GM12891 (cell line): Measurements from ENCODE around the gene DUSP7.

Experiments used
- DNase-seq: peaks from one replicate; pipeline ENCODE4 v3.0.0; 2011; ENCODE audit warnings: low spot score; ENCODE audit not compliant: insufficient read length
- FAIRE-seq: peaks from 2 replicates; lab custom pipeline; 2011; peaks lifted over from hg19 to GRCh38; lab: Jason Lieb, UNC
- PAX5 ChIP-seq: IDR thresholded peaks from 2 replicates; pipeline ENCODE4 v1.6.1; 2011; ENCODE audit warnings: low read length, moderate library complexity, mild to moderate bottlenecking; ENCODE audit not compliant: insufficient read depth, severe bottlenecking
- POLR2A ChIP-seq: IDR thresholded peaks from 2 replicates; pipeline ENCODE4 v1.6.1; 2011; ENCODE audit warnings: low read depth, low read length, control low read depth
- POLR2AphosphoS5 ChIP-seq: IDR thresholded peaks from 2 replicates; pipeline ENCODE4 v1.6.1; 2011; ENCODE audit warnings: low read depth, low read length, control low read depth
- POU2F2 ChIP-seq: IDR thresholded peaks from 2 replicates; pipeline ENCODE4 v1.6.1; 2011; ENCODE audit warnings: low read depth, mild to moderate bottlenecking, control low read depth, low read length, moderate library complexity
- SPI1 ChIP-seq: IDR thresholded peaks from 2 replicates; pipeline ENCODE4 v1.6.1; 2011; ENCODE audit warnings: low read depth, low read length, control low read depth
- TAF1 ChIP-seq: IDR thresholded peaks from 2 replicates; pipeline ENCODE4 v1.6.1; 2011; ENCODE audit warnings: low read depth, low read length, control low read depth

Gene DUSP7

GRCh38 chr3:52013802-52014598 is 42.4 kb downstream of the DUSP7 start:
- FAIRE-seq (no peak), DNase-seq (no peak)
- TF ChIP-seq TAF1 = no peak
- TF ChIP-seq PAX5 = no peak
- TF ChIP-seq POLR2A = no peak
- TF ChIP-seq POLR2AphosphoS5 = no peak
- no peak for TF ChIP-seq SPI1
- TF ChIP-seq POU2F2 = no peak

GRCh38 chr3:52012699-52013098 is 43.7 kb downstream of the DUSP7 start:
- FAIRE-seq (peak; percentile 16), DNase-seq (no peak)
- TF ChIP-seq POU2F2 (no peak), TAF1 (no peak), POLR2AphosphoS5 (no peak), POLR2A (no peak), PAX5 (no peak), SPI1 (no peak)

DNA sequence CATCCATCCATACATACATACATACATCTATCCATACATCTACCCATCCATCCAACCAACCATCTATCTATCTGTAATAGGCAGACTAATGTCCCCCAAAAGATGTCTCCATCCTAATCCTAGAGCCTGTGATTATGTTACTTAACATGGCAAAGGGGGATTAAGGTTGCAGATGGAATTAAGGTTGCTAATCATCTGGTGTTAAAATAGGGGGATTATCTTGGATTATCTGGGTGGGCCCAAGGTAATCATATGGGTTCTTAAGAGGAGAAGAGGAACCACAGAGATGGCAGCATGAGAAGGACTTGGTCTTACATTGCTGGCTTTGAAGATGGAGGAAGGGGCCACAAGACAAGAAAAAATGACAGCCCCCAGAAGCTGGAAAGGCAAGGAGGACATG is 45.9 kb downstream of the DUSP7 start:
- TF ChIP-seq POLR2A = no peak
- no peak for TF ChIP-seq TAF1
- no peak for DNase-seq
- FAIRE-seq = no peak

- TF ChIP-seq PAX5 = no peak
- no peak for TF ChIP-seq POLR2AphosphoS5
- TF ChIP-seq POLR2A = no peak
- TF ChIP-seq SPI1 = no peak
- TF ChIP-seq TAF1 = no peak
- no peak for TF ChIP-seq POU2F2
- no peak for FAIRE-seq
- no peak for DNase-seq
Measured at GRCh38 chr3:52007291-52007690, 49.1 kb downstream of the DUSP7 start.

DNA sequence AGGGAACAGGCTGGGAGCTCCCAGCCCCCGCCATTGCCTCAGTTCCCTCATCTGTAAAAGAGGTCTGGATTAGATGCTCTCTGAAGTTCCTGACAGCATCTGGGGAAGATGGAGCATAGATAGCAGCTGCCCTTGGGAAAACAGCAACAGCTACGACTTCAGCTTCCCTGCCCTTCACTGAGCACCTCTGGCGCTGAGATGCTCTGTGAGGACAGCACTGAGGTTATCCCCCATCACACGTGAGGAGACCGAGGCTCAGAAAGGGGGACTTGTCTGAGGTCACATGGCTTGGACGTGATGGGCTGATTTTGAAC is 49.6 kb downstream of the DUSP7 start:
- TF ChIP-seq TAF1 = no peak
- no peak for TF ChIP-seq POU2F2
- no peak for TF ChIP-seq POLR2A
- TF ChIP-seq POLR2AphosphoS5 = no peak
- TF ChIP-seq SPI1 = no peak
- TF ChIP-seq PAX5 = no peak
- FAIRE-seq (no peak), DNase-seq (no peak)

DNA sequence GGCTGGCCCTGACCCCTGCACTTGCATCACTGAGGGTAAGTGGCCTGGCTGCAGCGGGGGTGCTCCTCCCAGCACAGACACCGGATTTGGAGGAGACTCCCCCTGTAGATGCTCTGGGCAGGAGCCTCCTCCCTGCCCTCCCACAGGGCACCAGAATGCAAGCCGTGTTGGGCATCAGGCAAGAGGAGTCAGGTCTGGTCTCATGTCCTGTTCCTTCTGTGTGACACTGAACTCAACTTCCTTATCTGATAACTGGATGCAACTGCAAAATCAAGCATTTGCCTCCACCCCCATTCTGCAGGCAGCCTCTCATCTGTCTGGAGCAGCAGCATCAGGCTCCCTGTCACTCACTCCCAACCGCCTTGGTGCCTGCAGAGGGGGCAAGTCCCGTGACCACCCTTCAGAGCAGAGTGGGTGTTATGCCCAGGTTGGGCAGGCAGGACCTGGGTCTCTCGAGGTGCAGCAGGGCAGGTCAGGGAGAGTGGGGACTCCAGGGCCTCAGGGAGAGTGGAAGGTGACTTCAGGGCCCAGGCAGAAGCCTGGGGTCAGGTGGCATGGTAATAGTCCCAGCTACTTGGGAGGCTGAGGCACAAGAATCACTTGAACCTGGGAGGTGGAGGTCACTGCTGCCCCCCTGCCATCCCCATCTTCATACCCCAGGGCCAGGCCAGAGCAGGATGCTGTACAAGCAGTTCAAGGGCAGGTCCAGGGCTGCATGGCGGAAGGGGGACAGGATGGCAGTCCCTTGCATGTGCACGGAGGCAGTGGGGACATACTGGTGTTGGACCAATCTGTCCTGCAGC is 50.2 kb downstream of the DUSP7 start:
- FAIRE-seq (no peak), DNase-seq (no peak)
- TF ChIP-seq TAF1 (no peak), POLR2A (no peak), PAX5 (no peak), SPI1 (no peak), POU2F2 (no peak), POLR2AphosphoS5 (no peak)

GRCh38 chr3:52005571-52005986 is 50.8 kb downstream of the DUSP7 start:
- no peak for DNase-seq
- no peak for TF ChIP-seq SPI1
- FAIRE-seq = peak; percentile 58

DNA sequence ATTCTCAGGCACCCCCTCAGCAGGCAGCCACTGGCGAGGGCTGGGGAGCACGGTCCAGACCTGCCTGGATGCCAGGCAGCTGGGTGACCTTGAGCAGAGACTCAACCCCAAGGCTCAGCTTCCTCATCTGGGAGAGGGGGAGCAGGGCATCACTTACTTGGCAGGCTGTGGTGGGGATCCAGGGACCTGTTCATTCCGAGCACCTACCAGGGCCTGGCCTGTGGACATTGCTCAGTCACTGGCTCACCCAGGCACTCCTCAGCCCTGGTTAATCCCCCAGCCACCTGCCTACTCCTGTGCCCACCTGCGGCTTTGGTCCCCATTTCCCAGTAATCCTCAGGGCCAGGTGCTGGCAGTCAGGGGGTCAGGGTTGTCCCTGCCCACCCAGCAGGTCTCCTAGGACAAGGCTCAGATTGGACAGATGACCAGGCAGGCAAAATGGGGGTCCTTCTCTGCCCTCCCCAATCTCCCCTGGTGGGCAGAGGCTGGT is 51.4 kb downstream of the DUSP7 start:
- FAIRE-seq (no peak), DNase-seq (no peak)
- no peak for TF ChIP-seq POLR2AphosphoS5
- TF ChIP-seq TAF1 = no peak
- TF ChIP-seq PAX5 = no peak
- no peak for TF ChIP-seq SPI1
- TF ChIP-seq POU2F2 = no peak
- no peak for TF ChIP-seq POLR2A

DNA sequence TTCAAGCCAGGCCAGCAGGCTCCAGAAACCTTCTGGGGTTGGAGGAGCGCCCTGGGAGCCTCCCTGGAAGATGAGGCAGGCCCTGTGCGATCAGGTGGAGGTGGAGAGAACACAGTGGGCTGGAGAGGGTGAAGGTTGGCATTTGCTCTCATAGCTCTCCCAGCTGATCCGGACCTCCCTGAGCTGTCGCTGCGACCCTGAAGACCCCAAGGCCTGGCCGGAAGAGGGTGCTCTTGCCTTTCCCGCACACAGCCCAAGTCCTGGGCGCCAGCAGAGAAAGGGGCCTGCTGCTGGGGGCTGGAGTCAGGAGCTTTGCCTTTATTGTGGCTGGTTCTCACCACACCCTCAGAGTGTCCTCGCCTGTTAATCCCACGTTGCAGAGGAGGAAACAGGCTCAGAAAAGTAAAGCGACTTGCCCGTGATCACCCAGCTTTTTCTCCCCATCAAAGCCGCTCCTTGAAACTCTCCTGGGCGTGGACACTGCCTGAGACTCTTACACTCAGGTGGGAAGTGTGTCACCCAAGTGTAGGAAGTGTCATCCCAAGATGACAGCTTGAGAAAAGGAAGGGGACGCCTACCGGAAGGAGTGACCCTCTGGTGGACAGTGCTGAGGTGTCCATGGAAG is 52.1 kb downstream of the DUSP7 start:
- DNase-seq (no peak), FAIRE-seq (no peak)
- no peak for TF ChIP-seq POU2F2
- no peak for TF ChIP-seq POLR2A
- no peak for TF ChIP-seq TAF1
- TF ChIP-seq PAX5 = no peak
- TF ChIP-seq SPI1 = no peak
- TF ChIP-seq POLR2AphosphoS5 = no peak

GRCh38 chr3:52002748-52003147 is 53.6 kb downstream of the DUSP7 start:
- DNase-seq = no peak
- FAIRE-seq = no peak
- TF ChIP-seq POLR2AphosphoS5 = no peak
- no peak for TF ChIP-seq SPI1
- no peak for TF ChIP-seq PAX5
- no peak for TF ChIP-seq POLR2A
- no peak for TF ChIP-seq TAF1
- TF ChIP-seq POU2F2 = no peak

GRCh38 chr3:52001443-52001974 is 54.9 kb downstream of the DUSP7 start:
- DNase-seq (peak; percentile 93), FAIRE-seq (peak; percentile 97)
- TF ChIP-seq POLR2AphosphoS5 = no peak
- no peak for TF ChIP-seq TAF1
